Left colon (tissue), 2 donors: ENCODE results near the gene ANAPC2. TPM values are rescaled to one million over a fixed set of nuclear protein-coding genes. Genes with fewer than 3 reads are reported as not detected.

ENCODE experiments used
- ATAC-seq: fragments of 200-7000 bp; cut with Tn5 transposase; one replicate; pipeline ENCODE4 v1.9.1; 2020; ENCODE audit warnings: mild to moderate bottlenecking, moderate library complexity
- DNase-seq, 2 donors: peaks; one replicate each; pipeline ENCODE4 v3.0.0-alpha.2; 2020
- intact Hi-C, 2 donors: fragments of 100-400 bp; cut with DNase I in 1 of 2; cut with micrococcal nuclease in 1 of 2; formaldehyde crosslinking; loops; one replicate each; pipeline versions ENCODE4 v1.11.2 to v1.14.0; 2022; cut with DNase I, micrococcal nuclease
- total RNA-seq, 2 donors: library from RNA; stranded (reverse); fragmentation: NEBNext Ultra II Directional; extraction: Animal tissue kit (Norgen Biotek cat#: 25700); gene quantifications; one replicate each; pipeline ENCODE4 v1.2.1, GENCODE V29; 2021
- donor health status: DM: no; HTN: no; CAD: no.
- donor health status: DM: yes; HTN: yes; CAD: no.

ANAPC2 gene
- total RNA-seq, 2 donors from 2014 or later: 50.6 to 64.1 TPM

- intact Hi-C loops: loop anchor here in 1 of 2 donors (10.0 kb wide), 1 partner anchor 45 kb away; the partner anchor contains the start of genes LRRC26 and TMEM210
- no peak for ATAC-seq
- DNase-seq: no peak
These were observed 31.5 kb upstream of the ANAPC2 start for GRCh38 chr9:137219757-137220316.

GRCh38 chr9:137218754-137219271 is 30.5 kb upstream of the ANAPC2 start:
- ATAC-seq: peak; percentile 38
- peak; percentile 68 to 76 for DNase-seq
- intact Hi-C loops: no loop called here

- ATAC-seq (no peak), DNase-seq (peak in 1 of 2 donors; percentile 7)
- intact Hi-C loops: no loop called here
These were observed 29.9 kb upstream of the ANAPC2 start for GRCh38 chr9:137218212-137218753.

- DNase-seq: peak; percentile 92
- peak; percentile 80 for ATAC-seq
- intact Hi-C loops: no loop called here
These were observed 29.2 kb upstream of the ANAPC2 start for GRCh38 chr9:137217276-137218211.

GRCh38 chr9:137216188-137216965 is 28.0 kb upstream of the ANAPC2 start:
- DNase-seq (peak in 1 of 2 donors; percentile 8), ATAC-seq (no peak)
- intact Hi-C loops: no loop called here

GRCh38 chr9:137215196-137215986 is 27.0 kb upstream of the ANAPC2 start:
- ATAC-seq (no peak), DNase-seq (no peak)
- intact Hi-C loops: no loop called here

- ATAC-seq (no peak), DNase-seq (no peak)
- intact Hi-C loops: no loop called here
These were observed 26.3 kb upstream of the ANAPC2 start for GRCh38 chr9:137214620-137215019.

- ATAC-seq: no peak
- intact Hi-C loops: no loop called here
- peak in 1 of 2 donors; percentile 23 for DNase-seq
These were observed 25.1 kb upstream of the ANAPC2 start for GRCh38 chr9:137213160-137214060.

GRCh38 chr9:137212520-137212919 is 24.2 kb upstream of the ANAPC2 start:
- no peak for ATAC-seq
- DNase-seq: peak in 1 of 2 donors; percentile 6
- intact Hi-C loops: no loop called here

- no peak for DNase-seq
- intact Hi-C loops: no loop called here
- ATAC-seq: no peak
These were observed 23.2 kb upstream of the ANAPC2 start for GRCh38 chr9:137211532-137211931.

GRCh38 chr9:137206602-137207001 is 18.2 kb upstream of the ANAPC2 start:
- intact Hi-C loops: no loop called here
- ATAC-seq: no peak

GRCh38 chr9:137205126-137206069 is 17.0 kb upstream of the ANAPC2 start, which contains the start of the genes NDOR1 and TMEM203:
NDOR1 (plus strand) TSS chr9:137205700; CDS start chr9:137205778, 78 bp downstream.
TMEM203 (minus strand) TSS chr9:137205648; CDS start chr9:137205414, 234 bp downstream.
- peak; percentile 64 for ATAC-seq
- DNase-seq: peak; percentile 87 to 95
- intact Hi-C loops: no loop called here

More at GRCh38 chr9:137206602-137207001, 18.2 kb upstream of the ANAPC2 start:
- DNase-seq: no peak

- ATAC-seq (no peak), DNase-seq (peak in 1 of 2 donors; percentile 24)
- intact Hi-C loops: no loop called here
These were observed 16.4 kb upstream of the ANAPC2 start for GRCh38 chr9:137204731-137205125.

- DNase-seq: no peak
- intact Hi-C loops: no loop called here
These were observed 14.6 kb upstream of the ANAPC2 start for GRCh38 chr9:137202966-137203365.

GRCh38 chr9:137201205-137201868 is 13.0 kb upstream of the ANAPC2 start:
- intact Hi-C loops: no loop called here
- no peak for DNase-seq
- ATAC-seq: no peak

More at GRCh38 chr9:137202966-137203365, 14.6 kb upstream of the ANAPC2 start:
- ATAC-seq: no peak
